ENCODE results near the gene NOL6.

GRCh38 chr9:33473643-33474352 is at the start of gene NOL6:
- TF ChIP-seq POLR2A (IDR thresholded peaks at IDR 0.05): peak; percentile 58
- TF ChIP-seq, protein P1, sequence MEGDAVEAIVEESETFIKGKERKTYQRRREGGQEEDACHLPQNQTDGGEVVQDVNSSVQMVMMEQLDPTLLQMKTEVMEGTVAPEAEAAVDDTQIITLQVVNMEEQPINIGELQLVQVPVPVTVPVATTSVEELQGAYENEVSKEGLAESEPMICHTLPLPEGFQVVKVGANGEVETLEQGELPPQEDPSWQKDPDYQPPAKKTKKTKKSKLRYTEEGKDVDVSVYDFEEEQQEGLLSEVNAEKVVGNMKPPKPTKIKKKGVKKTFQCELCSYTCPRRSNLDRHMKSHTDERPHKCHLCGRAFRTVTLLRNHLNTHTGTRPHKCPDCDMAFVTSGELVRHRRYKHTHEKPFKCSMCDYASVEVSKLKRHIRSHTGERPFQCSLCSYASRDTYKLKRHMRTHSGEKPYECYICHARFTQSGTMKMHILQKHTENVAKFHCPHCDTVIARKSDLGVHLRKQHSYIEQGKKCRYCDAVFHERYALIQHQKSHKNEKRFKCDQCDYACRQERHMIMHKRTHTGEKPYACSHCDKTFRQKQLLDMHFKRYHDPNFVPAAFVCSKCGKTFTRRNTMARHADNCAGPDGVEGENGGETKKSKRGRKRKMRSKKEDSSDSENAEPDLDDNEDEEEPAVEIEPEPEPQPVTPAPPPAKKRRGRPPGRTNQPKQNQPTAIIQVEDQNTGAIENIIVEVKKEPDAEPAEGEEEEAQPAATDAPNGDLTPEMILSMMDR (IDR thresholded peaks at IDR 0.05): no peak
